ENCODE results near the gene UPK1B. TPM values are rescaled to one million over a fixed set of nuclear protein-coding genes. Genes with fewer than 3 reads are reported as not detected.
"Not testable (repeated sequence)": the region's sequence is repeated elsewhere in the genome, so short reads cannot be mapped to it uniquely, and the experiment has no call there.

The UPK1B gene
- total RNA-seq, 4 donors from 2014 or later = not detected

DNA sequence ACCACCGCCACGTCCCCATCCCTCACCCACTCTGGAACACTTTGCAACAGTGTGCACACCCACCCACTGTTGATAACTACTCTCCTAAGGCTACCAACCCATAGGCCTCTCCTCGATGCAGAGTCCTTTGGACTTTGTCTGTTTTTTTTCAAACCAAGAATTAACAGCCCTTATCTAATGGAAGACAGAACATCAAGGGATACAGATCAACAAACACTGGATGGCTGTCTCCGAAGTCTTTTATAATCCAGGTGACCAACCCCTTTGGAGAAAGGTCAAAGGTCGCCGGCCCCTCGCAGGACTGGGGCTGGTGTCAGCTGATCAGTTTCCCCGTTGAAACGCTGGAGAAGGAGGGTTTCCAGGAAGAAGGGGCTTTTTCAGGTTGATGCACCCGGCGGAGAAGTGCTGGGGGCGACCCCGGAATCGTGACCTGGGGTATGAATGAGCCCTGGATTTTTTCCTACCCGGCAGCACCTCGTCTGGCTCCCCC lies 66.7 kb downstream of the UPK1B start:
- H3K9me3 ChIP-seq = no peaks in the 10 kb centered on the region
- peak; percentile 47 to 86 (median 85) for DNase-seq
- peaks cover 0 to 18% (median 0%) of the 10 kb centered on the region in 3 donors for H3K36me3 ChIP-seq
- no peaks in the 10 kb centered on the region for H3K27me3 ChIP-seq
- H3K4me3 ChIP-seq = peak overlapping the region; percentile 80 to 93 (median 83)
- TF ChIP-seq POLR2A (IDR thresholded peaks at IDR 0.05) = peak in 1 of 2 donors; percentile 61
- TF ChIP-seq, protein P1, sequence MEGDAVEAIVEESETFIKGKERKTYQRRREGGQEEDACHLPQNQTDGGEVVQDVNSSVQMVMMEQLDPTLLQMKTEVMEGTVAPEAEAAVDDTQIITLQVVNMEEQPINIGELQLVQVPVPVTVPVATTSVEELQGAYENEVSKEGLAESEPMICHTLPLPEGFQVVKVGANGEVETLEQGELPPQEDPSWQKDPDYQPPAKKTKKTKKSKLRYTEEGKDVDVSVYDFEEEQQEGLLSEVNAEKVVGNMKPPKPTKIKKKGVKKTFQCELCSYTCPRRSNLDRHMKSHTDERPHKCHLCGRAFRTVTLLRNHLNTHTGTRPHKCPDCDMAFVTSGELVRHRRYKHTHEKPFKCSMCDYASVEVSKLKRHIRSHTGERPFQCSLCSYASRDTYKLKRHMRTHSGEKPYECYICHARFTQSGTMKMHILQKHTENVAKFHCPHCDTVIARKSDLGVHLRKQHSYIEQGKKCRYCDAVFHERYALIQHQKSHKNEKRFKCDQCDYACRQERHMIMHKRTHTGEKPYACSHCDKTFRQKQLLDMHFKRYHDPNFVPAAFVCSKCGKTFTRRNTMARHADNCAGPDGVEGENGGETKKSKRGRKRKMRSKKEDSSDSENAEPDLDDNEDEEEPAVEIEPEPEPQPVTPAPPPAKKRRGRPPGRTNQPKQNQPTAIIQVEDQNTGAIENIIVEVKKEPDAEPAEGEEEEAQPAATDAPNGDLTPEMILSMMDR (IDR thresholded peaks at IDR 0.05) = no peak
- peaks cover 0 to 21% (median 5%) of the 10 kb centered on the region in 4 donors for H3K4me1 ChIP-seq
- H3K27ac ChIP-seq = peak overlapping the region; percentile 94 to 99 (median 96)

GRCh38 chr3:119240591-119241434 lies 67.4 kb downstream of the UPK1B start, which contains the start of gene B4GALT4:
TSS of gene B4GALT4 (minus strand) at chr3:119240878. CDS start at chr3:119230099, 10,779 bp downstream.
- DNase-seq = peak; percentile 85 to 95 (median 94)
- Histone ChIP-seq H3K27ac (peak within 1 kb of the TSS; percentile 94 to 99 (median 96)), H3K4me1 (peaks cover 0 to 17% (median 5%) of the 10 kb centered on the region in 4 donors), H3K27me3 (no peaks in the 10 kb centered on the region), H3K36me3 (peaks cover 0 to 11% (median 0%) of the 10 kb centered on the region in 3 donors), H3K9me3 (no peaks in the 10 kb centered on the region), H3K4me3 (peak within 1 kb of the TSS; percentile 80 to 93 (median 83))
- TF ChIP-seq, protein P1 (IDR thresholded peaks at IDR 0.05) = peak in 1 of 6 experiments; percentile 4
- peak; percentile 93 to 95 for TF ChIP-seq POLR2A (IDR thresholded peaks at IDR 0.05)

- not testable (repeated sequence) for H3K4me3 ChIP-seq, H3K36me3 ChIP-seq, H3K4me1 ChIP-seq, H3K9me3 ChIP-seq, DNase-seq, H3K27ac ChIP-seq, H3K27me3 ChIP-seq
Observed at GRCh38 chr3:119242387-119243057, 69.1 kb downstream of the UPK1B start.

GRCh38 chr3:119243058-119243529 lies 69.7 kb downstream of the UPK1B start:
- not testable (repeated sequence) for H3K4me1 ChIP-seq, H3K27me3 ChIP-seq, H3K9me3 ChIP-seq, H3K27ac ChIP-seq, H3K4me3 ChIP-seq, H3K36me3 ChIP-seq, DNase-seq

- no peak overlapping the region for H3K27ac ChIP-seq
- DNase-seq = no peak
- peaks cover 0 to 13% (median 0%) of the 10 kb centered on the region in 4 donors for H3K9me3 ChIP-seq
- no peaks in the 10 kb centered on the region for H3K27me3 ChIP-seq
- no peaks in the 10 kb centered on the region for H3K36me3 ChIP-seq
- H3K4me1 ChIP-seq = peaks cover 0 to 9% (median 3%) of the 10 kb centered on the region in 4 donors
- no peak overlapping the region for H3K4me3 ChIP-seq
- TF ChIP-seq POLR2A (IDR thresholded peaks at IDR 0.05) = no peak
- TF ChIP-seq, protein P1 (IDR thresholded peaks at IDR 0.05) = no peak
Observed at GRCh38 chr3:119243712-119244111, 70.3 kb downstream of the UPK1B start.

- H3K27me3 ChIP-seq = no peaks in the 10 kb centered on the region
- no peak for TF ChIP-seq POLR2A (IDR thresholded peaks at IDR 0.05)
- TF ChIP-seq, protein P1 (IDR thresholded peaks at IDR 0.05) = no peak
- no peak overlapping the region for H3K27ac ChIP-seq
- no peak for DNase-seq
- no peak overlapping the region for H3K4me3 ChIP-seq
- H3K36me3 ChIP-seq = no peaks in the 10 kb centered on the region
- no peaks in the 10 kb centered on the region for H3K4me1 ChIP-seq
- peaks cover 0 to 15% (median 0%) of the 10 kb centered on the region in 4 donors for H3K9me3 ChIP-seq
Observed at GRCh38 chr3:119245778-119246177, 72.4 kb downstream of the UPK1B start.

Other genes starting within 250 kb of the UPK1B start
- gene IGSF11, start 138.8 kb upstream of the UPK1B start, total RNA-seq = 1 to 10 TPM in 1 of 4 donors, under 1 TPM in 1, not detected in 2; 0.67 to 3.0 TPM
- not detected for gene TEX55, start 27.4 kb upstream of the UPK1B start, total RNA-seq
- 10 to 100 TPM; 10.7 to 59.9 (median 47.9) TPM for gene B4GALT4, start 67.3 kb downstream of the UPK1B start, total RNA-seq
- gene ARHGAP31, start 120.8 kb downstream of the UPK1B start, total RNA-seq = 10 to 100 TPM in 2 of 4 donors, 1 to 10 TPM in 2; 4.7 to 19.0 (median 10.1) TPM

Data from Peyer's patch (tissue), 4 donors.